G401.6 (cell line): ENCODE measurements around the gene KSR2.
"Not testable (repeated sequence)": the region's sequence is repeated elsewhere in the genome, so short reads cannot be mapped to it uniquely, and the experiment has no call there.

Experiments used
- FAIRE-seq: peaks from 2 replicates; lab custom pipeline; 2012; peaks lifted over from hg19 to GRCh38; lab: Jason Lieb, UNC

The KSR2 gene

GRCh38 chr12:117967512-117967911 is 1.3 kb downstream of the KSR2 start:
- no peak for FAIRE-seq

- no peak for FAIRE-seq
Observed at GRCh38 chr12:117967043-117967442, 1.7 kb downstream of the KSR2 start.

- no peak for FAIRE-seq
Observed at GRCh38 chr12:117966511-117966910, 2.3 kb downstream of the KSR2 start.

GRCh38 chr12:117963836-117964235 is 5.0 kb downstream of the KSR2 start:
- no peak for FAIRE-seq

- FAIRE-seq: no peak
Observed at GRCh38 chr12:117936722-117937484, 31.9 kb downstream of the KSR2 start.

- no peak for FAIRE-seq
Observed at GRCh38 chr12:117933545-117933944, 35.2 kb downstream of the KSR2 start.

GRCh38 chr12:117926391-117926899 is 42.3 kb downstream of the KSR2 start:
- no peak for FAIRE-seq

- no peak for FAIRE-seq
Observed at GRCh38 chr12:117921929-117922777, 46.6 kb downstream of the KSR2 start.

GRCh38 chr12:117919479-117919878 is 49.3 kb downstream of the KSR2 start:
- FAIRE-seq: no peak

GRCh38 chr12:117914686-117915085 is 54.1 kb downstream of the KSR2 start:
- FAIRE-seq: no peak

- no peak for FAIRE-seq
Observed at GRCh38 chr12:117912756-117913155, 56.0 kb downstream of the KSR2 start.

GRCh38 chr12:117908411-117908810 is 60.4 kb downstream of the KSR2 start:
- FAIRE-seq: no peak

- no peak for FAIRE-seq
Observed at GRCh38 chr12:117907108-117907689, 61.6 kb downstream of the KSR2 start.

GRCh38 chr12:117904051-117904450 is 64.7 kb downstream of the KSR2 start:
- no peak for FAIRE-seq

GRCh38 chr12:117903110-117903840 is 65.5 kb downstream of the KSR2 start:
- no peak for FAIRE-seq

GRCh38 chr12:117901631-117902030 is 67.2 kb downstream of the KSR2 start:
- no peak for FAIRE-seq

GRCh38 chr12:117900561-117900960 is 68.2 kb downstream of the KSR2 start:
- FAIRE-seq: no peak

GRCh38 chr12:117897372-117898161 is 71.2 kb downstream of the KSR2 start:
- FAIRE-seq: no peak

- FAIRE-seq: no peak
Observed at GRCh38 chr12:117896009-117896408, 72.8 kb downstream of the KSR2 start.

- FAIRE-seq: no peak
Observed at GRCh38 chr12:117892441-117892840, 76.3 kb downstream of the KSR2 start.

- not testable (repeated sequence) for FAIRE-seq
Observed at GRCh38 chr12:117891265-117891664, 77.5 kb downstream of the KSR2 start.
